Measurements from ENCODE around the gene AEN. TPM values are rescaled to one million over a fixed set of nuclear protein-coding genes. Genes with fewer than 3 reads are reported as not detected.

The AEN gene
- total RNA-seq, 6 experiments from 2014 or later: 4.5 to 18.7 (median 7.3) TPM

DNA sequence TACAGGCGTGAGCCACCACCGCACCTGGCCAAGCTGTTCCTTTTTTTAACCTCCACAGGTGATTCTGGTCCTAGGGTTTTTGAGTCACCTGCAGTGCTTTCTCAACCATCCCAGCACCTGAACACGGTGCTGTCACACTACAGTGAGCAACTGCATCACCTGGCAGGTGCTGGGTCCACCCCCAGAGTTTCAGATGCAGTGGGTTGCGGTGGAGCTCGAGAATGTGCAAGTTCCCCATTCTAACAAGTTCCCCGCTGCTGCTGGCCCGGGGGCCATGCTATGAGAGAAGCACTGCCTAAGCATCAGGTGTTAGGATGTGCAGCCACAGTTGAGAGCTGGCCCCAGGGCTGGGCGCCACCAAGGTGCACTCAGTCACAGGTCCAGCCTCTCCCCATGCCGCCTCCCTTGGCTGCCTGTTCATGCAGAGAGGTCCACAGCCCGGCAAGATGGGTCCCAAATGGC is 35.7 kb downstream of the AEN start:
- TF ChIP-seq CTCF (IDR thresholded peaks at IDR 0.05) (no peak), POLR2A (IDR thresholded peaks at IDR 0.05) (no peak)
- Histone ChIP-seq H3K27ac (no peak overlapping the region), H3K36me3 (no peaks in the 10 kb centered on the region), H3K27me3 (no peaks in the 10 kb centered on the region), H3K4me1 (no peaks in the 10 kb centered on the region), H3K9me3 (no peaks in the 10 kb centered on the region), H3K4me3 (no peak overlapping the region)
- WGBS (ENCODE audit: insufficient coverage, low coverage, low lambda C conversion rate, missing lambda C conversion rate): 55% methylated on average over 4 of the region's 10 CpGs
- ATAC-seq: peak in 3 of 4 donors; percentile 4 to 18 (median 14)
- intact Hi-C loops (cut with DNase I): no loop called here
- peak in 1 of 3 donors; percentile 39 for DNase-seq

DNA sequence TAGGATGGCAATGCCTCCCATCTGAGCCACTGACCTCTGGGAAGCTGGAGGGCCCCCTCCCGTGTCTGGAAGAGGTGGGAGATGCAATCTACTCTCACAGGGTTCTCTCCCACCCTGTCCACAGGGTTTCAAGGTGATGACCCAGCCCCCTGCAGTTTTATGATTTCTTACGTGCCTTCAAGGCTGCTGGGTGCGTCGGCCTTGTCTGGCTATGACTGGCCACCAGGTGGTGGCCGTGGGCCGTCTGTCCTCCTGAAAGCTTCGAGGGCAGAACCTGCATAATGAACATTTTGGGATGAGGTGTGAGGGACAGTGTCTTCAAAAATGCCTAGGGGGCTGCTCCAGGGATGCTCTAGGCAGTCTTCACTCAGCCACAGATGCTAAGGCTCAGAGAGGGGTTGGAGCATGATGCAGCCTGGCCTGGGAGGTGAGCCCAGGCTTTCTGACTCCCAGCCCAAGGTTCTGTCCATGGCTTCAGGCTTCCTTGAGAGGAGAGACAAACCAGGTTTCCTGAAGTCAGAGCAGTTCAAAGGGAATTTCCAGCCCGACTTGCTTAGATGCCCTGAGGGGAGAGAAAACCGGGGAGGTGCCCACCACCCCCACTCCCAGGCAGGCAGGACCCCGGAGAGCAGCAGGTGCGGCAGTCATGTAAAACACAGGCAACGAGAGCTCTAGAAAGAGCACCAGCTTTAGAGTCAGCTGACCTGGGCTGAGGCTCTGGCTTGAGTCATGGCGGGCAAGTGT is 36.4 kb downstream of the AEN start:
- TF ChIP-seq CTCF (IDR thresholded peaks at IDR 0.05) (peak; percentile 56 to 65 (median 62)), POLR2A (IDR thresholded peaks at IDR 0.05) (no peak)
- Histone ChIP-seq H3K4me3 (no peak overlapping the region), H3K9me3 (no peaks in the 10 kb centered on the region), H3K4me1 (no peaks in the 10 kb centered on the region), H3K27me3 (no peaks in the 10 kb centered on the region), H3K27ac (no peak overlapping the region), H3K36me3 (no peaks in the 10 kb centered on the region)
- WGBS (ENCODE audit: insufficient coverage, low coverage, low lambda C conversion rate, missing lambda C conversion rate): 45% methylated on average over 9 of the region's 13 CpGs
- DNase-seq (peak in 2 of 3 donors; percentile 36 to 40), ATAC-seq (peak; percentile 57 to 77 (median 68))
- intact Hi-C loops (cut with DNase I): no loop called here

DNA sequence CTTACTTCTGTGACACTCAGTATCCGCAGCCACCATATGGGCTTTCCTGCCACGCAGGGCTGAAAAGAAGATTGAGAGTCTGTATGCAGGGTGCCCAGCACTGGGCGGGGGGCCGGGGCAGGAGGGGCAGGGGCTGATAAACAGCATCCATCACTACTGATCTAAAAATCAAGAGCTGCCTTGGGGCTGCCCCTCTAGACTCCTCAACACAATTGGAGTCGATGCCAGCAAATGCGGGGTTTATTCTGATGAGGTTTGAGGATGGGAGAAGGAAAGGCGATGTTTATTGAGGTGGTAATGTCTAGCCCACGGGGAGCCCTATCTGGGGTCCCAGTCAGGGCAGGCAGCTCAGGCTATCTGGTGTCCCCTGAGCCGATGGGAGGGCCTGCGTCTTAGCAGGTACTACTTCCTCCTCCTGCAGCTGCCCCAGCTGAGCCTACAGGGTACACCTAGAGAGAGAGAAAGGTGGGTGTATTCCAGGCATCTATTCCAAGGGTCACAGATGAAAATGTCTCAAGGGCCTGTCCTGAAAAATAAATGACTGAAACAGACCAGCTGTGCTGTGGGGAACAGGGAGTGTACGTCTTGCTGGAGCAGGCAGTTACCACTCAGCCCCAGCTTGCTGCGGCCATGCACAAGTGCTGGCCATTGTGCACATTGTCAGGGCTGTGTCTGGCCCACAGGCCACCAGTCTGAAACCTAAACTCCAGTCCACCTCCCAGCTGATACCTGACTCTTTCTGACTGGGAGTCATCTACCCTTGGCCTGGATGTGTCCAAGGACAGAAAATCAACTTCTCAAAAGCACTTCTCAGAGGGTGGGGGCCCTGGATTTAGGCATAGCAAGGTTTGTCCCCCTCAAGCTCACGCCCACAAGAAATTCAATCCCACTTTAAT is 37.2 kb downstream of the AEN start:
- Histone ChIP-seq H3K27ac (no peak overlapping the region), H3K4me3 (no peak overlapping the region), H3K9me3 (no peaks in the 10 kb centered on the region), H3K36me3 (no peaks in the 10 kb centered on the region), H3K4me1 (no peaks in the 10 kb centered on the region), H3K27me3 (no peaks in the 10 kb centered on the region)
- TF ChIP-seq CTCF (IDR thresholded peaks at IDR 0.05) (no peak), POLR2A (IDR thresholded peaks at IDR 0.05) (no peak)
- DNase-seq (no peak), ATAC-seq (no peak)
- intact Hi-C loops (cut with DNase I): no loop called here
- 72% methylated on average over 6 of the region's 13 CpGs for WGBS (ENCODE audit: insufficient coverage, low coverage, low lambda C conversion rate, missing lambda C conversion rate)

DNA sequence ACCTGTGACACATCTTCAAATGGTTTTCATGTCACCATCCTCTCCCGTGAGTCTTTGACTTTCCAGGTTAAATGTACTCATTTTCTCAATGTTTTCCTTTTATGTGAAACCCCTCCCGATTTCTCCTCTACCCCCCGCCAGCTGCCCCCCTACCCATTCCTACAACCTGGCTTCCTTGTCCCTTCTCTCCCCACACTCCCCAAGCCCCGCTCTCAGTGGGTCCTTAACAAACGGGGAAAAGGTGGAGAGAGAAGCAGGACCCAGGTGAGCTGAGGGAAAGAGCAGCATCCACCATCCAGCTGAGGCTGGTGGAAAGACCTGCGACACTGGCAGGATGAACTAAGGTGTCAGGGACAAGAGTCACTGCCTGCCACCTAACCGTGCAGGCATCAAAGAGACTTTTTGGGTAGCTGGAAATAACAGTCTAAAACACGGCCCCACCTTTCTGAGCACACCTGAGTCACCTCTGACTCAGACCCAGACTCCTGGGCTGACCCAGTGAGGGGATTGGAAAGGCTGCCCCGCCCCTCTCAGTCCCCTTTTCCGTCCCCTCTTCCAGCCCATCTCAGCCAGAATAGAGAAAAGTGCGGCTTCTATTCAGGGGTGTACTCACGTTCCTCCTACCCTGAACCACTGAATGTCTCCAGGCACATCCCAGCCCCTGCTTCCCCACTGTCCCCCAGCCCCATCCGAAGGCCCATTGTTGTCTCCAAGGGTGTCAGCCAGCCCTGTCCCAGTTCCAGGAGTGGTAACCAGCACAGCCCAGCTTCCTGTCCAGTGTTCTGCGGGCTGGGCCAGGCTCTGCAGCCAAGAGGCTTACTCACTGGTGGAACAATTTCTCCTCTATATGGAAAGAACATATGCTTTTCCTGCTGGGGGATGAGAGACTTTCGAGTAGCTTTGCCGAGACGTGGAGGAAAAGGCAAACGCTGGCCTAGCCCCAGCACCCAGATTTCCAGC is 38.1 kb downstream of the AEN start:
- H3K27ac ChIP-seq: no peak overlapping the region
- no peaks in the 10 kb centered on the region for H3K36me3 ChIP-seq
- H3K27me3 ChIP-seq: no peaks in the 10 kb centered on the region
- H3K9me3 ChIP-seq: no peaks in the 10 kb centered on the region
- ATAC-seq (no peak), DNase-seq (no peak)
- H3K4me1 ChIP-seq: no peaks in the 10 kb centered on the region
- WGBS (ENCODE audit: insufficient coverage, low coverage, low lambda C conversion rate, missing lambda C conversion rate): 69% methylated on average over 13 of the region's 18 CpGs
- intact Hi-C loops (cut with DNase I): no loop called here
- TF ChIP-seq POLR2A (IDR thresholded peaks at IDR 0.05): no peak
- TF ChIP-seq CTCF (IDR thresholded peaks at IDR 0.05): no peak
- H3K4me3 ChIP-seq: no peak overlapping the region

Data from right lobe of liver (tissue), 6 donors.